ENCODE measurements around the gene KRT76. TPM values are rescaled to one million over a fixed set of nuclear protein-coding genes. Genes with fewer than 3 reads are reported as not detected.

KRT76 gene
- total RNA-seq, 1 experiment from 2014 or later = not detected

- no peaks in the 10 kb centered on the region for H4K20me1 ChIP-seq (ENCODE audit: low read length)
- DNase-seq (no peak), ATAC-seq (no peak)
- H3K9me3 ChIP-seq (ENCODE audit: low read length) = no peaks in the 10 kb centered on the region
- no peaks in the 10 kb centered on the region for H3K79me2 ChIP-seq (ENCODE audit: low read length)
- POLR2A ChIA-PET (ENCODE audit: unreplicated experiment) = no interaction called here
- H3K4me1 ChIP-seq (ENCODE audit: insufficient read depth, low read length) = peaks cover 44% of the 10 kb centered on the region
- no peaks in the 10 kb centered on the region for H3K9me2 ChIP-seq (replicated peaks; ENCODE audit: low read length)
- intact Hi-C loops (cut with micrococcal nuclease) = loop anchor here (5.0 kb wide), 1 partner anchor 60 kb away; no protein-coding TSS in a partner anchor
- no peak overlapping the region for H3K4me2 ChIP-seq (ENCODE audit: low read length)
- H3K36me3 ChIP-seq (ENCODE audit: low read depth, low read length) = no peaks in the 10 kb centered on the region
- H3K4me3 ChIP-seq (ENCODE audit: low read length) = no peak overlapping the region
- no peak overlapping the region for H3K27ac ChIP-seq (ENCODE audit: low read length)
- CTCF ChIA-PET = no interaction called here
- no peaks in the 10 kb centered on the region for H3K27me3 ChIP-seq (ENCODE audit: low read length)
- no peak overlapping the region for H2AFZ ChIP-seq (ENCODE audit: low read length)
- BruUV-seq (replicated peaks) = no TSS peak
- TF ChIP-seq EZH2phosphoT487 (IDR thresholded peaks at IDR 0.05; ENCODE audit: borderline replicate concordance, low read length) = no peak
- TF ChIP-seq CTCF (conservative IDR thresholded peaks at IDR 0.05; ENCODE audit: low read depth, low read length) = no peak
- TF ChIP-seq EZH2 (IDR thresholded peaks at IDR 0.05; ENCODE audit: low read length, unreplicated experiment) = no peak
- no peaks in the 10 kb centered on the region for H3F3A ChIP-seq (ENCODE audit: low read length, unreplicated experiment)
- H3K9ac ChIP-seq (ENCODE audit: low read length) = no peak overlapping the region
Measured at GRCh38 chr12:52802442-52802841, 25.3 kb upstream of the KRT76 start.

- Histone ChIP-seq H3K4me3 (ENCODE audit: low read length) (no peak overlapping the region), H3K4me2 (ENCODE audit: low read length) (no peak overlapping the region), H3F3A (ENCODE audit: low read length, unreplicated experiment) (no peaks in the 10 kb centered on the region), H3K9ac (ENCODE audit: low read length) (no peak overlapping the region), H3K27ac (ENCODE audit: low read length) (0 out of 2 replicates have a peak overlapping the region, but pooled peaks have one; percentile 89), H3K9me2 (replicated peaks; ENCODE audit: low read length) (no peaks in the 10 kb centered on the region), H3K36me3 (ENCODE audit: low read depth, low read length) (no peaks in the 10 kb centered on the region), H3K27me3 (ENCODE audit: low read length) (no peaks in the 10 kb centered on the region), H2AFZ (ENCODE audit: low read length) (no peak overlapping the region), H4K20me1 (ENCODE audit: low read length) (no peaks in the 10 kb centered on the region), H3K4me1 (ENCODE audit: insufficient read depth, low read length) (peaks cover 51% of the 10 kb centered on the region), H3K9me3 (ENCODE audit: low read length) (no peaks in the 10 kb centered on the region), H3K79me2 (ENCODE audit: low read length) (no peaks in the 10 kb centered on the region)
- DNase-seq = no peak
- no peak for TF ChIP-seq EZH2 (IDR thresholded peaks at IDR 0.05; ENCODE audit: low read length, unreplicated experiment)
- no peak for TF ChIP-seq EZH2phosphoT487 (IDR thresholded peaks at IDR 0.05; ENCODE audit: borderline replicate concordance, low read length)
- no peak for ATAC-seq
- POLR2A ChIA-PET (ENCODE audit: unreplicated experiment) = no interaction called here
- intact Hi-C loops (cut with micrococcal nuclease) = loop anchor here (5.0 kb wide), 1 partner anchor 59 kb away; no protein-coding TSS in a partner anchor
- no TSS peak for BruUV-seq (replicated peaks)
- CTCF ChIA-PET = no interaction called here
Measured at GRCh38 chr12:52801773-52802172, 24.6 kb upstream of the KRT76 start.

DNA sequence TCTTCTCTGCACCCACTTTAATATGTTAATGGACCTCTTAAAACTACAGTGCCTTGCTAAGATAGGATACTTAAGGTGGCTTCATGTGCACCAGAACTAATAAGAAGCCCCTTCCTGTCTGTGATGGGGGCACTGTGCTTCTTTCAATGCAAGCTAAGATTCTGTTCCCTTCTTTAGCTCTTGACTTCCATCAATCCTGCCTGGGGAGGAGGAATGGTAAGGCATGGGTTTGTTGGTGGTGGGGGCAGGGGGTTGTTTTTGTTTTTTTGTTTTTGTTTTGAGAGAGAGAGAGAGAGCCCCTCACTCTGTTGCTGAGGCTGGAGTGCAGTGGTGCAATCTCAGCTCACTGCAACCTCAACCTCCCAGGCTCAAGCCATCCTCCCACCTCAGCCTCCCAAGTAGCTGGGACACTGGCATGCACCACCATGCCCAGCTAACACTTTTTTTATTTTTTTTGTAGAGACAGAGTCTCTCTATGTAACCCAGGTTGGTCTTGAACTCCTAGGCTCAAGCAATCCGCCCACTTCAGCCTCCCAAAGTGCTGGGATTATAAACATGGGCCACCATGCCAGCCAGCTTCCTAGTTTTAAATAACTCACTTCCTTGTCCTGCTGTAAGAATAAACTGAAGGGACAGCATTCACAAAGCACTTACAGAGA is 23.2 kb upstream of the KRT76 start:
- H3K36me3 ChIP-seq (ENCODE audit: low read depth, low read length) = no peaks in the 10 kb centered on the region
- H3K9me2 ChIP-seq (replicated peaks; ENCODE audit: low read length) = no peaks in the 10 kb centered on the region
- no peaks in the 10 kb centered on the region for H3K27me3 ChIP-seq (ENCODE audit: low read length)
- no peaks in the 10 kb centered on the region for H4K20me1 ChIP-seq (ENCODE audit: low read length)
- no peaks in the 10 kb centered on the region for H3K79me2 ChIP-seq (ENCODE audit: low read length)
- no peak overlapping the region; the same call in 1 of the 2 replicates for H3K9ac ChIP-seq (ENCODE audit: low read length)
- H3K27ac ChIP-seq (ENCODE audit: low read length) = peak overlapping the region; percentile 89
- ChIA-PET POLR2A (ENCODE audit: unreplicated experiment) (interaction anchor here (0.6 kb wide), 1 partner anchor 41 kb away, joined by 7 read pairs; no protein-coding TSS in a partner anchor), CTCF (interaction anchor here (0.7 kb wide), 1 partner anchor 774 kb away, joined by 3 read pairs; no protein-coding TSS in a partner anchor)
- H3K4me1 ChIP-seq (ENCODE audit: insufficient read depth, low read length) = peaks cover 54% of the 10 kb centered on the region
- H3K9me3 ChIP-seq (ENCODE audit: low read length) = no peaks in the 10 kb centered on the region
- no peak overlapping the region for H2AFZ ChIP-seq (ENCODE audit: low read length)
- DNase-seq (no peak), ATAC-seq (no peak)
- H3F3A ChIP-seq (ENCODE audit: low read length, unreplicated experiment) = no peaks in the 10 kb centered on the region
- no TSS peak for BruUV-seq (replicated peaks)
- no peak for TF ChIP-seq CTCF (conservative IDR thresholded peaks at IDR 0.05; ENCODE audit: low read depth, low read length)
- no peak for TF ChIP-seq EZH2phosphoT487 (IDR thresholded peaks at IDR 0.05; ENCODE audit: borderline replicate concordance, low read length)
- no peak for TF ChIP-seq EZH2 (IDR thresholded peaks at IDR 0.05; ENCODE audit: low read length, unreplicated experiment)
- no peak overlapping the region for H3K4me3 ChIP-seq (ENCODE audit: low read length)
- H3K4me2 ChIP-seq (ENCODE audit: low read length) = no peak overlapping the region
- intact Hi-C loops (cut with micrococcal nuclease) = loop anchor here (5.0 kb wide), 1 partner anchor 58 kb away; no protein-coding TSS in a partner anchor

Data from PC-3 (cell line).